ENCODE measurements around the gene TMEM132C.

Gene TMEM132C

GRCh38 chr12:128507470-128507869 is 240.5 kb downstream of the TMEM132C start:
- DNase-seq = no peak

- DNase-seq = no peak
These were observed 242.2 kb downstream of the TMEM132C start for GRCh38 chr12:128509170-128509569.

GRCh38 chr12:128510511-128510910 is 243.5 kb downstream of the TMEM132C start:
- no peak for DNase-seq

GRCh38 chr12:128513331-128513730 is 246.4 kb downstream of the TMEM132C start:
- no peak for DNase-seq

- DNase-seq = no peak
These were observed 246.9 kb downstream of the TMEM132C start for GRCh38 chr12:128513831-128514230.

DNA sequence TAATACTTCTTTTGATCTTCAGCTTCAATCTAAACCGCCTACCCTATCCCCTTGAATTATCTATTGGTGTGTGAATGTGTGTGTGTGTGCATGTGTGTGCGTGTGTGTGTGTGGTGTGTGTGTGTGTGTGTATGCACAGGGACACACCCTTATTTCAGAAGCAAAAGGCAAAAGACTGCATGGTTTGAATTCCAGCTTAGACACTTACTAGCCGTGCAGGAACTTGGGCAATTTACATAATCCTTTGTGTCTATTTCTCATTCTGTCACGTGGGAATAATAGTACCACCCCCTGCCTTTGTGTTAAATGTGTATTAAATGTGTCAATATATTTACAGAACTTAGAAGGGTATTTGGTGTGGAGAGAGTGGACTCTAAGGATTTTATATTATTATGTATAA is 251.7 kb downstream of the TMEM132C start:
- no peak for DNase-seq

GRCh38 chr12:128519426-128519825 is 252.5 kb downstream of the TMEM132C start:
- no peak for DNase-seq

GRCh38 chr12:128521981-128522380 is 255.0 kb downstream of the TMEM132C start:
- no peak for DNase-seq

DNA sequence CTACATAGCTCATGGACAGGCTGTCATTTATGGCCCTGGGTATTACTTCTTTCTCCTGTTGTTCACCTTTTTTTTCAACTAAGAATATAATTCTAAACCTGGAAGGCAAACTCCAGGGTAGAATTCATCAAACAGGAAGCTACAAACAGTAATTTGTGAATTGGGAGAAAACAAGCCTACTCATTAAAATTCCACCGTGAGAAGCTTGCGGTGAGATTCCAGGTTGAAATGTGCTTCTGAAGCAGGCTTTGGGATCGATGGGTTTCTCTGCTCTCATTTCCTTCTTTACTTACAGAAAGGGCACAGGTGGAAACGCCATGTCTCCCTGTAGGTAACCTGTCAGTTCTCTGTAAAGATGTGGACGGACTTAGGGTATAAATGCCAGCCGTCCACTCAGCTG is 257.5 kb downstream of the TMEM132C start:
- DNase-seq = no peak

- DNase-seq = no peak
These were observed 264.2 kb downstream of the TMEM132C start for GRCh38 chr12:128531170-128531569.

GRCh38 chr12:128534906-128535305 is 267.9 kb downstream of the TMEM132C start:
- no peak for DNase-seq

DNA sequence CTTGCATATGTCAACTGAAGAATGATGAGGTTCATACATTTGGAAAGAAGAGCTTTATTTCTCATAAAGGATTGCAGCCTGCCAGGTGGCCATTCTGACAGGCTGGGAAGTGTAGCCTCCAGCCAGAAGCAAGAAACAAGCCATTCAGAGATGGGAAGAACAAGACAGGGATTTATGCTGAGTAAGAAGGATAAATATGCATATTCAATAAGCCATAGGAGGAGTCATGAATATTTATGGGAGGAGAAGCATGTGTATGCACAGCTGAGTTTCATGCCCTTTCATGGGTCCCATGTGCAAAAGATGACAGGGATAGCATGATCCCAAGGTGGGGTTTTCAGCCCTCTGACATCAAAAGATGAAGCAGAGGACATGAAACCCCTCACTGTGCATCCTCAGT is 269.8 kb downstream of the TMEM132C start:
- no peak for DNase-seq

DNA sequence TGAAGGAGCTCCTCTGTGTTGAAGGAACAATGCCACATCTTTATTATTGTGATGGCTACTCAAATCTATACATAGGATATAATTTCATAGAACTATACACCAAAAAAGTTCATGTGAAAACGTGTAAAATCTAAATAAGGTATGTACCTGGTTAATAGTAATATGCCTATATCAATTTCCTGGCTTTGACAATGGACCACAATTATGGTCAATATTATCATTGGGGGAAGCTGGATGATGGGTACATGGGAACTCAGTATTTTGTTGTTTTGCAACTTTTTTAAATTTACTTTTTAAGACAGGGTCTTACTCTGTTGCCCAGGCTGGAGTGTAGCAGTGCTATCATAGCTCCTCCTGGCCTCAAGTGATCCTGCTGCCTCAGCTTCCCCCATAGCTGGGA is 270.7 kb downstream of the TMEM132C start:
- no peak for DNase-seq

DNA sequence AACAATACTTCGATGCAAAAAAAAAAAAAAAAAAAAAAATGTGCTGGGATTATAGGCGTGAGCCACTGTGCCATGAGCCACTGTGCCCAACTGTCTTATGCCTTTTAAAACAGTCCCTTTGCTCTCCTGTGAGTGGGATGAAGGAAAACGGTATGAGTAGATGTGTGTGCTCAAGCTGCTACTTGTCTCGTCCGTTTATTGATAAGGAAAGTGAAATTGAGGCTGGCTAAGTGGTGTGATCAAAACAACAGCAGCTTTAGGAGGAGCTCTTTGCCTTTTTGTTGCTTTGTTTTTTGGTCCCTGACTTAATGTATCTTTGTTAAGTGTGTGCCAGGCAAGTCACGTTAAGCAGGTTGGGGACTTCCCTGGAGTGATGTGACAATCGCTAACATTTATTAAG is 275.9 kb downstream of the TMEM132C start:
- no peak for DNase-seq

GRCh38 chr12:128543460-128543859 is 276.5 kb downstream of the TMEM132C start:
- DNase-seq = no peak

GRCh38 chr12:128543971-128544370 is 277.0 kb downstream of the TMEM132C start:
- no peak for DNase-seq

DNA sequence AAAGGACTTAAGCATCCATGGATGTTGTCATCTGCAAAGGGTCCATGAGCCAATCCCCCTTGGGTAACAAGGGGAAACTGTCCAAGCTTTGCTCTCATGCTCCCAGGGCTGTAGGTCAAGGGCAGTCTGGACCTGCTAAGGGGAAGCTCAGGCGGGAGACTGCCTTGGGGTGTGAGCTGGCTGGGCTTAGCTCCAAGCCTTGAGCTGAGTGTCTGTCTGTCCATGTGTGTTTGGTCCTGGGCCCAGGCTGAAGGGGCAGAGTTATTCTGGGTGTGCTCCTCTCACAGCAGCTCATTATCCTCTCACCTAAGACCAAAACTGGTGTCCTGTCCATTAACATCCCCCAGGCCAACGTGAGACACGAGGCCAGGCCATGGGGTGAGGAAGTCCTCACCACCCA is 282.0 kb downstream of the TMEM132C start:
- no peak for DNase-seq

- no peak for DNase-seq
These were observed 282.7 kb downstream of the TMEM132C start for GRCh38 chr12:128549601-128550218.

GRCh38 chr12:128551266-128551665 is 284.3 kb downstream of the TMEM132C start:
- DNase-seq = no peak

GRCh38 chr12:128554546-128555304 is 287.8 kb downstream of the TMEM132C start:
- DNase-seq = no peak

DNA sequence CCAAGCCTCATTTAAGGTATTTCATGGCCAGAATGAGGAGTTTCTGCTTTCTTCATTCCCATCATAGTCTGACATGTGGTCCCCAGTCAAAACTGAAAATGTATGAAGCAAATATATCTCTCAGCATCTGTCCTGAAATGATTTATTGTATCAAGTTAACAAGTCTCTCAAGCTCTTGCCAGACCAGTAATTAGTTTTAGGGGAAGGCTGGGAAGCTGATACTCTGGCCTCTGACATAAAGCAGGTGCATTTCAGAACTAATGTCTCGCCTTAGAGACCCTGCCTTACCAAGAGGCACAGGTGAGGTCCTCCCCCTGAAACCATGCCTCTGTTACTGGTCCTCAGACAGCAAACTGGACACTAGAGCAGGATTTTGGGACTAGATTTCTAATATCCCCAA is 290.3 kb downstream of the TMEM132C start:
- DNase-seq = no peak

GRCh38 chr12:128564956-128565355 is 298.0 kb downstream of the TMEM132C start:
- no peak for DNase-seq

DNA sequence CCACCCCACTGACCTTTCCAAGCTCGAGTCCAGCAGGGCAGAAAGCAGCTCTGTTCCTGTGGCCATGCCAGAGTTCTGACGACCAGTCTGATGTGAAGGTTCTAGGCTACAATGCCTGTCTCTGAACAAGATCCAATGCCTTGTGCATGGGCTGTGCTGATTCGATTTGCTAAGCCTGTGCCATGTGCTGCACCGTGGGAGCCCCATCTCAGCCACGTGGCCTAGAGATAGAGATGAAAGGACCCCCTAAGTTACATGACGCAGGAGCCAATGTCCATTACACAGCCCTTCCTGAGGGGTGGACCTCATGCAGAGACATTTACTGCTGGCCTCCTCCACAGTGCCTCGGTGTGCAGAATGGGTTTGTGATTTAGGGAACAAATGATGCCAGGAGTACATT is 300.8 kb downstream of the TMEM132C start:
- no peak for DNase-seq

- DNase-seq = peak; percentile 12
These were observed 303.5 kb downstream of the TMEM132C start for GRCh38 chr12:128570191-128571065.

All from activated naive CD4-positive, alpha-beta T cell treated with Interleukin-2 at 50 U/mL for 16 hours (primary cell).